HepG2 (cell line): ENCODE data around the gene C15orf62. TPM values are rescaled to one million over a fixed set of nuclear protein-coding genes. Genes with fewer than 3 reads are reported as not detected.

Experiments used
- ATAC-seq: fragments of 200-7000 bp; cut with Tn5 transposase; 3 replicates; pipeline ENCODE4 v1.9.1; 2020; ENCODE audit warnings: mild to moderate bottlenecking, moderate library complexity
- BruUV-seq: library from RNA; stranded (reverse); fragments of 400-500 nt; replicated peaks from 2 replicates; lab custom pipeline; 2021; lab: Mats Ljungman, UMichigan
- CTCF ChIA-PET: fragments of 300-600 bp; formaldehyde crosslinking; extraction: SDS; loops from one replicate; lab custom pipeline; 2021; ENCODE audit warnings: low total read pairs, inconsistent platforms, low intra/inter-chr PET ratio; lab: Yijun Ruan, JAX
- POLR2A ChIA-PET: fragments of 350-600 bp; sonication (Branson Sonifier 250); formaldehyde crosslinking; loops from one replicate; lab custom pipeline; 2020; ENCODE audit warnings: antibody characterized with exemption, inconsistent platforms; lab: Yijun Ruan, JAX
- DNase-seq: peaks from one replicate; pipeline ENCODE4 v3.0.0-alpha.2; 2015; ENCODE audit warnings: low spot score
- FAIRE-seq: peaks from 3 replicates; lab custom pipeline; 2011; peaks lifted over from hg19 to GRCh38; lab: Jason Lieb, UNC
- H2AFZ ChIP-seq: one replicate; pipeline ENCODE4 v1.6.1; 2011; ENCODE audit warnings: low read length, inconsistent platforms
- H3K27ac ChIP-seq: fragments of 300-600 bp; 3 replicates; pipeline ENCODE4 v1.8.0; 2011; ENCODE audit warnings: mixed run types, mild to moderate bottlenecking, mixed read lengths, low read length, inconsistent platforms; ENCODE audit not compliant: insufficient read depth; ENCODE audit errors: extremely low read length
- H3K27me3 ChIP-seq, 2 experiments: fragments of 200-600 bp in 1 of 2; 2 replicates in 1 of 2; 3 replicates in 1 of 2; pipeline versions ENCODE4 v1.6.0 to v1.8.0; 2011; ENCODE audit warnings: low read length in 2 of 2, mild to moderate bottlenecking in 2 of 2, moderate library complexity in 2 of 2, inconsistent platforms in 1 of 2; ENCODE audit not compliant: insufficient read depth in 2 of 2, control insufficient read depth in 1 of 2
- H3K36me3 ChIP-seq, 2 experiments: fragments of 200-600 bp in 1 of 2; replicated peaks in 1 of 2; 2 replicates in 1 of 2; 3 replicates in 1 of 2; pipeline versions ENCODE4 v1.5.1 to v1.8.0; 2011; ENCODE audit warnings: low read length in 2 of 2, inconsistent platforms in 1 of 2; ENCODE audit not compliant: insufficient read depth in 2 of 2, control insufficient read depth in 1 of 2
- H3K4me1 ChIP-seq: 2 replicates; pipeline ENCODE4 v1.5.1; 2012; ENCODE audit warnings: low read length, inconsistent platforms; ENCODE audit not compliant: insufficient read depth
- H3K4me2 ChIP-seq: 2 replicates; pipeline ENCODE4 v1.6.0; 2011; ENCODE audit warnings: low read depth, low read length, inconsistent platforms
- H3K4me3 ChIP-seq, 3 experiments: fragments of 200-600 bp in 1 of 3; sonication (generic), shearing (Covaris generic) in 1 of 3; replicated peaks in 1 of 3; 2 replicates each; pipeline ENCODE4 v1.5.1; 2011 to 2016; ENCODE audit warnings: low read length in 3 of 3, inconsistent platforms in 2 of 3, low read depth in 2 of 3, mild to moderate bottlenecking in 2 of 3, control low read depth in 1 of 3, mixed read lengths in 1 of 3; ENCODE audit not compliant: insufficient read depth in 1 of 3
- H3K79me2 ChIP-seq: one replicate; pipeline ENCODE4 v1.6.1; 2011; ENCODE audit warnings: low read length, inconsistent platforms; ENCODE audit not compliant: insufficient read depth
- H3K9ac ChIP-seq: 2 replicates; pipeline ENCODE4 v1.6.0; 2011; ENCODE audit warnings: mild to moderate bottlenecking, low read depth, low read length, inconsistent platforms; ENCODE audit not compliant: insufficient read depth
- H3K9me3 ChIP-seq: 2 replicates; pipeline ENCODE4 v1.5.1; 2012; ENCODE audit warnings: mild to moderate bottlenecking, low read length
- H4K20me1 ChIP-seq: 2 replicates; pipeline ENCODE4 v1.6.0; 2011; ENCODE audit warnings: inconsistent platforms, mild to moderate bottlenecking, low read length, moderate library complexity; ENCODE audit not compliant: insufficient read depth
- MIXL1 ChIP-seq: IDR thresholded peaks from 2 replicates; pipeline ENCODE4 v1.6.1; 2016
- NR2F1 ChIP-seq, 2 experiments: fragments of 450-650 bp in 1 of 2; formaldehyde crosslinking in 1 of 2; IDR thresholded peaks; 2 replicates each; pipeline versions ENCODE4 v1.5.0 to v1.6.1; 2016 to 2020; ENCODE audit warnings: mild to moderate bottlenecking in 1 of 2, missing compliant biosample characterization in 1 of 2, missing genetic modification reagents in 1 of 2, moderate library complexity in 1 of 2
- SOX6 ChIP-seq, 2 experiments: fragments of 450-650 bp in 1 of 2; sonication (generic) in 1 of 2; formaldehyde crosslinking in 1 of 2; IDR thresholded peaks; 2 replicates each; pipeline versions ENCODE4 v1.4.0 to v1.6.1; 2017 to 2020; ENCODE audit warnings: antibody characterized with exemption in 1 of 2, mild to moderate bottlenecking in 1 of 2, missing genetic modification reagents in 1 of 2
- ZNF333 ChIP-seq: sonication (generic); formaldehyde crosslinking; IDR thresholded peaks from 2 replicates; pipeline ENCODE4 v1.4.0; 2020; ENCODE audit warnings: mild to moderate bottlenecking, missing genetic modification reagents, borderline replicate concordance
- WGBS: methylation state at CpG from one replicate; pipeline ENCODE4 v1.1.6; 2017; ENCODE audit warnings: low lambda C conversion rate; 5-methylcytosine and 5-hydroxymethylcytosine counted together
- in situ Hi-C: cut with HindIII; loops from 2 replicates; pipeline ENCODE4 v1.10.0; 2017; ENCODE audit warnings: low pct_unique_long_range_greater_than_20kb; ENCODE audit not compliant: extremely low pct_ligation_motif_present
- intact Hi-C: fragments of 100-400 bp; cut with micrococcal nuclease; formaldehyde crosslinking; loops from one replicate; pipeline ENCODE4 v1.10.0; 2022; ENCODE audit not compliant: unreplicated experiment
- polyA plus RNA-seq, 8 experiments: library from polyadenylated mRNA; depleted of rRNA in 3 of 8; stranded (reverse) in 7 of 8; unstranded in 1 of 8; fragments of >200 nt; fragmentation: Illumina TruSeq in 4 of 8; extraction: Trizol in 4 of 8; gene quantifications; 2 replicates each; pipeline versions ENCODE4 v1.2.1 to v1.2.3, GENCODE V29; 2011 to 2016; ENCODE audit warnings: low read depth in 4 of 8, missing spikeins in 1 of 8, mixed read lengths in 1 of 8; ENCODE audit not compliant: insufficient read depth in 1 of 8
- total RNA-seq, 5 experiments: library from RNA; depleted of rRNA; stranded (reverse); fragments of >200 nt; fragmentation: Illumina TruSeq; extraction: Trizol; gene quantifications; 2 replicates each; pipeline ENCODE4 v1.2.3, GENCODE V29; 2016; ENCODE audit warnings: low read depth in 1 of 5

The C15orf62 gene
- total and polyA plus RNA-seq, 2 of the 13 experiments (the other 11 are each of a cell fraction or from before 2014, with no cell fraction given): 0.51 to 1.1 TPM

DNA sequence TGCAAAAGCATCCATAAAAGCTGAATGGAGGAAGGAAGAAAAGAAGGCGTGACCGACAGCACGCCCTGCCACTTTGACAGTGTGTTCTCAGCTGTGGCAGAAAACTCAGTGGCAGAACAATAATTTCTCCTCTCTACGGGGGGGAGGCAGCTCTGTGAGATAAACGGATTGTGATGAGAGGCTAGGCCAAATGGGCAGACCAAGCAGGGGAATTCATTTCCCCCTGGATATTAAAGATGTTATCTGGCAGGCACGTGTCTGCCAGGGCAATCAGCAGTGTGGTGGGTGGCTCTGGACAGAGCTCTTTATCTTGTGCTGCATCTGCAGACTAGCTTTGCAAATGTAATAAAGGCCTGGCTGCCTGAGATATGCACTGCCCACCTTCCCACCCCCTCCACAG, 12.8 kb upstream of the C15orf62 start (continued):
- TF ChIP-seq NR2F1 (CRISPR knock-in tag; IDR thresholded peaks at IDR 0.05): no peak
- no peak for TF ChIP-seq MIXL1 (CRISPR knock-in tag)

DNA sequence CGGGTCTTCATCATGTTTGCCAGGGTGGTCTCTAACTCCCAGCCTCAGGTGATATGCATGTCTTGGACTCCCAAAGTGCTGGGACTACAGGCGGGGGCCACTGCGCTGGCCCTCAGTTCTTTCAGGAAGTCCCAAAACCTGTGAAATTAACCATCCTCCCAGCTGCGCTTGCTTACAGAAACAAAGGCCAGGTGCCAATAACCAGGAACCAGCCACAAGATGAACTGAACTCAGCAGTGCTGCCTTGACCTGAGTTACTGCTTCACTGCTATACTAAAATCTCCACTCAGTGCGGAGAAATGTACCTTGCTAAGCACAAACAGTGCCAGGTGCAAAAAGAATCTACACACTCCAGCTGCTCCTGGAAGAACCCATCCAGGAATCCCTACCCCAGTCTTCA, 9.8 kb upstream of the C15orf62 start:
- no peaks in the 10 kb centered on the region for H3K9me3 ChIP-seq
- H2AFZ ChIP-seq: peak overlapping the region; percentile 45
- no peaks in the 10 kb centered on the region for H3K27me3 ChIP-seq
- intact Hi-C loops (loop anchor here (5.0 to 10.0 kb wide), 2 partner anchors 165 to 193 kb away; partner anchors contain the start of genes CCDC32, KNL1 and RPUSD2), in situ Hi-C loops (no loop called here)
- peaks cover 6% of the 10 kb centered on the region for H3K79me2 ChIP-seq
- H3K9ac ChIP-seq: no peak overlapping the region; the same call in 1 of the 2 replicates
- WGBS: 96% methylated on average over 5 of the region's 5 CpGs
- no peak for TF ChIP-seq SOX6 (IDR thresholded peaks at IDR 0.05)
- 0 out of 2 replicates have a peak, but pooled peaks have one; percentile 10 for TF ChIP-seq SOX6 (CRISPR knock-in tag; IDR thresholded peaks at IDR 0.05)
- TF ChIP-seq ZNF333 (CRISPR knock-in tag): no peak
- 0 out of 6 replicates have a peak overlapping the region, but pooled peaks of 1 of the 3 experiments have one; percentile 5 for H3K4me3 ChIP-seq
- FAIRE-seq (no peak), DNase-seq (no peak), ATAC-seq (no peak)
- peak overlapping the region; percentile 67 for H3K27ac ChIP-seq
- POLR2A ChIA-PET: interaction anchor here (0.6 kb wide), 1 partner anchor 63 kb away, joined by 3 read pairs; no protein-coding TSS in a partner anchor
- peak overlapping the region; percentile 55 for H3K4me2 ChIP-seq
- H3K36me3 ChIP-seq: no peaks in the 10 kb centered on the region
- H3K4me1 ChIP-seq: peaks cover 62% of the 10 kb centered on the region
- no TSS peak for BruUV-seq
- CTCF ChIA-PET: no interaction called here
- H4K20me1 ChIP-seq: no peaks in the 10 kb centered on the region
